Measurements from ENCODE around the gene DNMT1.

The DNMT1 gene

GRCh38 chr19:10219678-10220077, 24.9 kb upstream of the DNMT1 start:
- Histone ChIP-seq H3K9me3 (ENCODE audit: control insufficient read depth, insufficient read depth, low read length) (no peaks in the 10 kb centered on the region), H3K36me3 (ENCODE audit: control insufficient read depth, insufficient read depth, low read length) (no peaks in the 10 kb centered on the region), H3K4me3 (ENCODE audit: low read depth, low read length) (no peak overlapping the region), H3K27ac (ENCODE audit: low read depth, low read length) (peak overlapping the region; percentile 61), H3K27me3 (ENCODE audit: control insufficient read depth, insufficient read depth, low read length) (no peaks in the 10 kb centered on the region), H3K4me1 (ENCODE audit: control insufficient read depth, insufficient read depth, low read length) (no peaks in the 10 kb centered on the region), H3K9ac (ENCODE audit: low read depth, low read length) (no peak overlapping the region)

GRCh38 chr19:10217085-10217484, 22.3 kb upstream of the DNMT1 start:
- no peaks in the 10 kb centered on the region for H3K27me3 ChIP-seq (ENCODE audit: control insufficient read depth, insufficient read depth, low read length)
- no peak overlapping the region for H3K27ac ChIP-seq (ENCODE audit: low read depth, low read length)
- H3K9me3 ChIP-seq (ENCODE audit: control insufficient read depth, insufficient read depth, low read length) = no peaks in the 10 kb centered on the region
- no peaks in the 10 kb centered on the region for H3K36me3 ChIP-seq (ENCODE audit: control insufficient read depth, insufficient read depth, low read length)
- H3K4me1 ChIP-seq (ENCODE audit: control insufficient read depth, insufficient read depth, low read length) = no peaks in the 10 kb centered on the region
- no peak overlapping the region for H3K9ac ChIP-seq (ENCODE audit: low read depth, low read length)
- no peak overlapping the region for H3K4me3 ChIP-seq (ENCODE audit: low read depth, low read length)

GRCh38 chr19:10214784-10215183, 20.0 kb upstream of the DNMT1 start:
- H3K4me1 ChIP-seq (ENCODE audit: control insufficient read depth, insufficient read depth, low read length) = no peaks in the 10 kb centered on the region
- no peak overlapping the region for H3K9ac ChIP-seq (ENCODE audit: low read depth, low read length)
- no peak overlapping the region for H3K27ac ChIP-seq (ENCODE audit: low read depth, low read length)
- H3K27me3 ChIP-seq (ENCODE audit: control insufficient read depth, insufficient read depth, low read length) = no peaks in the 10 kb centered on the region
- no peaks in the 10 kb centered on the region for H3K36me3 ChIP-seq (ENCODE audit: control insufficient read depth, insufficient read depth, low read length)
- no peaks in the 10 kb centered on the region for H3K9me3 ChIP-seq (ENCODE audit: control insufficient read depth, insufficient read depth, low read length)
- no peak overlapping the region for H3K4me3 ChIP-seq (ENCODE audit: low read depth, low read length)

- no peaks in the 10 kb centered on the region for H3K36me3 ChIP-seq (ENCODE audit: control insufficient read depth, insufficient read depth, low read length)
- H3K4me3 ChIP-seq (ENCODE audit: low read depth, low read length) = no peak overlapping the region
- no peak overlapping the region for H3K9ac ChIP-seq (ENCODE audit: low read depth, low read length)
- no peaks in the 10 kb centered on the region for H3K9me3 ChIP-seq (ENCODE audit: control insufficient read depth, insufficient read depth, low read length)
- peaks cover 4% of the 10 kb centered on the region; the same call in 1 of the 2 replicates for H3K4me1 ChIP-seq (ENCODE audit: control insufficient read depth, insufficient read depth, low read length)
- no peaks in the 10 kb centered on the region for H3K27me3 ChIP-seq (ENCODE audit: control insufficient read depth, insufficient read depth, low read length)
- H3K27ac ChIP-seq (ENCODE audit: low read depth, low read length) = no peak overlapping the region
Measured at GRCh38 chr19:10211691-10212090, 16.9 kb upstream of the DNMT1 start.

- no peaks in the 10 kb centered on the region for H3K9me3 ChIP-seq (ENCODE audit: control insufficient read depth, insufficient read depth, low read length)
- no peak overlapping the region for H3K9ac ChIP-seq (ENCODE audit: low read depth, low read length)
- H3K36me3 ChIP-seq (ENCODE audit: control insufficient read depth, insufficient read depth, low read length) = no peaks in the 10 kb centered on the region
- no peaks in the 10 kb centered on the region for H3K27me3 ChIP-seq (ENCODE audit: control insufficient read depth, insufficient read depth, low read length)
- peaks cover 4% of the 10 kb centered on the region; the same call in 1 of the 2 replicates for H3K4me1 ChIP-seq (ENCODE audit: control insufficient read depth, insufficient read depth, low read length)
- H3K27ac ChIP-seq (ENCODE audit: low read depth, low read length) = no peak overlapping the region
- no peak overlapping the region for H3K4me3 ChIP-seq (ENCODE audit: low read depth, low read length)
Measured at GRCh38 chr19:10211061-10211460, 16.3 kb upstream of the DNMT1 start.

GRCh38 chr19:10209315-10209714, 14.6 kb upstream of the DNMT1 start:
- no peaks in the 10 kb centered on the region for H3K36me3 ChIP-seq (ENCODE audit: control insufficient read depth, insufficient read depth, low read length)
- no peak overlapping the region for H3K4me3 ChIP-seq (ENCODE audit: low read depth, low read length)
- H3K27ac ChIP-seq (ENCODE audit: low read depth, low read length) = peak overlapping the region; percentile 35
- H3K9ac ChIP-seq (ENCODE audit: low read depth, low read length) = no peak overlapping the region
- H3K4me1 ChIP-seq (ENCODE audit: control insufficient read depth, insufficient read depth, low read length) = peaks cover 4% of the 10 kb centered on the region; the same call in 1 of the 2 replicates
- H3K9me3 ChIP-seq (ENCODE audit: control insufficient read depth, insufficient read depth, low read length) = no peaks in the 10 kb centered on the region
- H3K27me3 ChIP-seq (ENCODE audit: control insufficient read depth, insufficient read depth, low read length) = no peaks in the 10 kb centered on the region

- H3K9ac ChIP-seq (ENCODE audit: low read depth, low read length) = no peak overlapping the region
- no peaks in the 10 kb centered on the region for H3K36me3 ChIP-seq (ENCODE audit: control insufficient read depth, insufficient read depth, low read length)
- H3K27me3 ChIP-seq (ENCODE audit: control insufficient read depth, insufficient read depth, low read length) = no peaks in the 10 kb centered on the region
- no peaks in the 10 kb centered on the region for H3K9me3 ChIP-seq (ENCODE audit: control insufficient read depth, insufficient read depth, low read length)
- H3K4me3 ChIP-seq (ENCODE audit: low read depth, low read length) = no peak overlapping the region
- H3K4me1 ChIP-seq (ENCODE audit: control insufficient read depth, insufficient read depth, low read length) = peaks cover 4% of the 10 kb centered on the region; the same call in 1 of the 2 replicates
- no peak overlapping the region for H3K27ac ChIP-seq (ENCODE audit: low read depth, low read length)
Measured at GRCh38 chr19:10207026-10207425, 12.3 kb upstream of the DNMT1 start.

GRCh38 chr19:10206226-10206885, 11.6 kb upstream of the DNMT1 start:
- Histone ChIP-seq H3K4me1 (ENCODE audit: control insufficient read depth, insufficient read depth, low read length) (peaks cover 4% of the 10 kb centered on the region; the same call in 1 of the 2 replicates), H3K4me3 (ENCODE audit: low read depth, low read length) (no peak overlapping the region), H3K27ac (ENCODE audit: low read depth, low read length) (no peak overlapping the region), H3K9me3 (ENCODE audit: control insufficient read depth, insufficient read depth, low read length) (no peaks in the 10 kb centered on the region), H3K27me3 (ENCODE audit: control insufficient read depth, insufficient read depth, low read length) (no peaks in the 10 kb centered on the region), H3K9ac (ENCODE audit: low read depth, low read length) (no peak overlapping the region), H3K36me3 (ENCODE audit: control insufficient read depth, insufficient read depth, low read length) (no peaks in the 10 kb centered on the region)

- peaks cover 4% of the 10 kb centered on the region; the same call in 1 of the 2 replicates for H3K4me1 ChIP-seq (ENCODE audit: control insufficient read depth, insufficient read depth, low read length)
- H3K9me3 ChIP-seq (ENCODE audit: control insufficient read depth, insufficient read depth, low read length) = no peaks in the 10 kb centered on the region
- no peak overlapping the region for H3K9ac ChIP-seq (ENCODE audit: low read depth, low read length)
- H3K27me3 ChIP-seq (ENCODE audit: control insufficient read depth, insufficient read depth, low read length) = no peaks in the 10 kb centered on the region
- H3K4me3 ChIP-seq (ENCODE audit: low read depth, low read length) = no peak overlapping the region
- no peaks in the 10 kb centered on the region for H3K36me3 ChIP-seq (ENCODE audit: control insufficient read depth, insufficient read depth, low read length)
- H3K27ac ChIP-seq (ENCODE audit: low read depth, low read length) = no peak overlapping the region
Measured at GRCh38 chr19:10205636-10206035, 10.9 kb upstream of the DNMT1 start.

- Histone ChIP-seq H3K9me3 (ENCODE audit: control insufficient read depth, insufficient read depth, low read length) (no peaks in the 10 kb centered on the region), H3K4me1 (ENCODE audit: control insufficient read depth, insufficient read depth, low read length) (no peaks in the 10 kb centered on the region), H3K9ac (ENCODE audit: low read depth, low read length) (no peak overlapping the region), H3K36me3 (ENCODE audit: control insufficient read depth, insufficient read depth, low read length) (no peaks in the 10 kb centered on the region), H3K27me3 (ENCODE audit: control insufficient read depth, insufficient read depth, low read length) (no peaks in the 10 kb centered on the region), H3K4me3 (ENCODE audit: low read depth, low read length) (no peak overlapping the region), H3K27ac (ENCODE audit: low read depth, low read length) (no peak overlapping the region)
Measured at GRCh38 chr19:10203686-10204085, 8.9 kb upstream of the DNMT1 start.

- no peaks in the 10 kb centered on the region for H3K36me3 ChIP-seq (ENCODE audit: control insufficient read depth, insufficient read depth, low read length)
- no peak overlapping the region for H3K27ac ChIP-seq (ENCODE audit: low read depth, low read length)
- H3K27me3 ChIP-seq (ENCODE audit: control insufficient read depth, insufficient read depth, low read length) = no peaks in the 10 kb centered on the region
- H3K9me3 ChIP-seq (ENCODE audit: control insufficient read depth, insufficient read depth, low read length) = no peaks in the 10 kb centered on the region
- no peak overlapping the region for H3K9ac ChIP-seq (ENCODE audit: low read depth, low read length)
- no peak overlapping the region for H3K4me3 ChIP-seq (ENCODE audit: low read depth, low read length)
- no peaks in the 10 kb centered on the region for H3K4me1 ChIP-seq (ENCODE audit: control insufficient read depth, insufficient read depth, low read length)
Measured at GRCh38 chr19:10201176-10201575, 6.4 kb upstream of the DNMT1 start.

All from HUES48 (cell line).